Activated CD4-positive, alpha-beta T cell treated with anti-CD3 and anti-CD28 coated beads for 36 hours (primary cell): Measurements from ENCODE around the gene CRISPLD2. TPM values are rescaled to one million over a fixed set of nuclear protein-coding genes. Genes with fewer than 3 reads are reported as not detected.

ENCODE experiments used
- ATAC-seq: fragments of 200-7000 bp; cut with Tn5 transposase; one replicate; pipeline ENCODE4 v1.10.0; 2021; ENCODE audit warnings: mild to moderate bottlenecking, moderate library complexity
- CTCF ChIA-PET: fragments of 350-600 bp; sonication (Branson Sonifier 250); formaldehyde crosslinking; loops from one replicate; lab custom pipeline; 2021; ENCODE audit warnings: antibody characterized with exemption; lab: Charles Lee
- POLR2A ChIA-PET: fragments of 350-600 bp; sonication (Branson Sonifier 250); formaldehyde crosslinking; loops from one replicate; lab custom pipeline; 2021; ENCODE audit warnings: antibody characterized with exemption, inconsistent platforms; lab: Charles Lee
- DNase-seq: peaks from one replicate; pipeline ENCODE4 v3.0.0-alpha.2; 2020
- H3K27ac Mint-ChIP-seq: one replicate; pipeline ENCODE4 v1.8.0; 2021; ENCODE audit warnings: mixed read lengths
- H3K27me3 Mint-ChIP-seq: one replicate; pipeline ENCODE4 v1.8.0; 2021; ENCODE audit warnings: mixed read lengths
- H3K36me3 Mint-ChIP-seq: one replicate; pipeline ENCODE4 v1.8.0; 2021; ENCODE audit warnings: low read depth, mixed read lengths
- H3K4me1 Mint-ChIP-seq: one replicate; pipeline ENCODE4 v1.8.0; 2021; ENCODE audit warnings: mixed read lengths
- H3K4me3 Mint-ChIP-seq: one replicate; pipeline ENCODE4 v1.8.0; 2021; ENCODE audit warnings: mild to moderate bottlenecking, moderate library complexity, mixed read lengths
- H3K9me3 Mint-ChIP-seq: one replicate; pipeline ENCODE4 v1.8.0; 2021; ENCODE audit warnings: low read depth, mixed read lengths
- intact Hi-C, 2 experiments: fragments of 100-400 bp; cut with DNase I in 1 of 2; cut with micrococcal nuclease in 1 of 2; formaldehyde crosslinking; loops; one replicate each; pipeline versions ENCODE4 v1.14.2 to v1.15.1; 2022 to 2024; cut with DNase I, micrococcal nuclease
- total RNA-seq, 2 experiments: library from RNA; stranded (reverse); gene quantifications; one replicate each; pipeline ENCODE4 v1.2.3, GENCODE V29; 2021

The CRISPLD2 gene
- total RNA-seq, 2 experiments from 2014 or later: 0.05 to 0.11 TPM

DNA sequence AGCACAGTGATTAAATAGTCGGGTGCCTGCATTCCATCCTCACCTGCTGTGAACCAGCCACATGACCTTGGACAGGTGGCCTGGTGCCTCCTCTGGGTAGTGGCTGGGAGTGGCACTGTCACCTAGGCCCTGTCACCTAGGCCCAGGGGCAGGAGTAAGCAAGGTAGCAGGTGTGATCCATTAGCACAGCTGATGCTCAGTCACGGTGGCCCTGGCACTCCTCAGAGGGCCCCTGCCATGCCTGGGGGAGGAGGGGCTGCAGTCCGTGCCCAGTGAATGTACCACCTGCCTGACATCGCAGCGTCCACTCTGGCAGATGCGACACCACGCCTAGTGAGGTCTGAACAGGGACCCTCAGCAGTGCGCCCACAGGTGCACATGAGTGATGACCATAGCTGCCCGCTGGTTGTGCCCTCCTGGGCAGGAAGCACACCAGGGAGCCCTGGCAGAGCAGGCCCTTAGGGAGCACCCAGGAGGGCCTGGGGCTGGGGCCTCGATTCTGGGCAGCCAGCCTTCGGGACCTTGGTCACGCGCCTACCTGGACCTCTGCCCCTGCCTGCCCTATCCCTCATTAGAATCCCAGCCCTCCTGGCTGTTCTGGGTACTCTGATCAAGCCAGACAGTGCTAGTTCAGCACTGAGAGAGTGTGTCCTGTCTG is 33.1 kb upstream of the CRISPLD2 start:
- H3K27me3 Mint-ChIP-seq: no peaks in the 10 kb centered on the region
- no peaks in the 10 kb centered on the region for H3K4me1 Mint-ChIP-seq
- POLR2A ChIA-PET: no interaction called here
- H3K4me3 Mint-ChIP-seq: no peak overlapping the region
- no peak overlapping the region for H3K27ac Mint-ChIP-seq
- no peaks in the 10 kb centered on the region for H3K36me3 Mint-ChIP-seq
- intact Hi-C loops: no loop called here
- no peaks in the 10 kb centered on the region for H3K9me3 Mint-ChIP-seq
- DNase-seq (no peak), ATAC-seq (no peak)
- CTCF ChIA-PET: interaction anchor here (0.7 to 1.1 kb wide), 2 partner anchors 18 to 166 kb away, joined by 3 read pairs; no protein-coding TSS in a partner anchor

GRCh38 chr16:84787263-84787622 is 32.5 kb upstream of the CRISPLD2 start:
- H3K27me3 Mint-ChIP-seq: no peaks in the 10 kb centered on the region
- ChIA-PET CTCF (no interaction called here), POLR2A (no interaction called here)
- ATAC-seq: no peak
- H3K9me3 Mint-ChIP-seq: no peaks in the 10 kb centered on the region
- no peak overlapping the region for H3K4me3 Mint-ChIP-seq
- no peak overlapping the region for H3K27ac Mint-ChIP-seq
- DNase-seq: no peak
- H3K4me1 Mint-ChIP-seq: no peaks in the 10 kb centered on the region
- no peaks in the 10 kb centered on the region for H3K36me3 Mint-ChIP-seq
- intact Hi-C loops: no loop called here

DNA sequence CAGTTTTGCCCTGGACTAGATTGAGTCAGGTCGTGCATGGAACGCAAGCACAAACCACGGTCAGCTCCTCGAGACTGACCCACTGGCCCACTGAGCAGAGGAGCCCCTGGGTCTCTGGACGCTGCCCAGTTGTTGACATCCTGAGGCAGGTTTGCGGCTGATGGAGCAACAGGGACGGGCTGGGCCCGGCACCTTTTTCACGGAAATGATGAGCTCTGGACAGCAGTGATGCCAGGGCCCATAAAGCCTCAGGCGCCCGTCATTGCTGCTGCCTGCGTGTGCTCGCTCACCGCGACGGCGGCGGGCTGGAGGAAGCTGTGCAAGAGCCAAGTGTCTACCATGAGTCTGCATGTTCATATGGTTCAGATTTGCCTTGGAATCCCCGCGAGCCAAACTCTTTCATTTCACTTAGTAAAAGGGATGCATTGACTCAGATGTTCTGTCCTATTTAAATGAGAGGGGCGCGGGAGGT is 30.8 kb upstream of the CRISPLD2 start:
- ChIA-PET CTCF (interaction anchor here (0.8 kb wide), 1 partner anchor 16 kb away, joined by 3 read pairs; no protein-coding TSS in a partner anchor), POLR2A (no interaction called here)
- intact Hi-C loops: no loop called here
- ATAC-seq (no peak), DNase-seq (no peak)
- H3K4me1 Mint-ChIP-seq: no peaks in the 10 kb centered on the region
- no peaks in the 10 kb centered on the region for H3K27me3 Mint-ChIP-seq
- H3K36me3 Mint-ChIP-seq: no peaks in the 10 kb centered on the region
- H3K4me3 Mint-ChIP-seq: no peak overlapping the region
- no peaks in the 10 kb centered on the region for H3K9me3 Mint-ChIP-seq
- no peak overlapping the region for H3K27ac Mint-ChIP-seq

GRCh38 chr16:84789431-84789830 is 30.4 kb upstream of the CRISPLD2 start:
- no peak for ATAC-seq

GRCh38 chr16:84790301-84790700 is 29.5 kb upstream of the CRISPLD2 start:
- intact Hi-C loops: no loop called here
- H3K27me3 Mint-ChIP-seq: no peaks in the 10 kb centered on the region
- no peak overlapping the region for H3K4me3 Mint-ChIP-seq
- no peak overlapping the region for H3K27ac Mint-ChIP-seq
- DNase-seq (no peak), ATAC-seq (no peak)
- no peaks in the 10 kb centered on the region for H3K9me3 Mint-ChIP-seq
- ChIA-PET POLR2A (no interaction called here), CTCF (no interaction called here)
- no peaks in the 10 kb centered on the region for H3K4me1 Mint-ChIP-seq
- no peaks in the 10 kb centered on the region for H3K36me3 Mint-ChIP-seq

More at GRCh38 chr16:84789431-84789830, 30.4 kb upstream of the CRISPLD2 start:
- H3K27me3 Mint-ChIP-seq: no peaks in the 10 kb centered on the region
- H3K9me3 Mint-ChIP-seq: no peaks in the 10 kb centered on the region
- no peaks in the 10 kb centered on the region for H3K4me1 Mint-ChIP-seq
- H3K4me3 Mint-ChIP-seq: no peak overlapping the region
- H3K27ac Mint-ChIP-seq: no peak overlapping the region
- no peaks in the 10 kb centered on the region for H3K36me3 Mint-ChIP-seq
- DNase-seq: no peak
- intact Hi-C loops: no loop called here
- CTCF ChIA-PET: no interaction called here
- POLR2A ChIA-PET: no interaction called here

- intact Hi-C loops: no loop called here
- Mint-ChIP-seq H3K27me3 (no peaks in the 10 kb centered on the region), H3K27ac (no peak overlapping the region), H3K9me3 (no peaks in the 10 kb centered on the region), H3K4me3 (no peak overlapping the region), H3K4me1 (no peaks in the 10 kb centered on the region), H3K36me3 (no peaks in the 10 kb centered on the region)
- ChIA-PET POLR2A (no interaction called here), CTCF (no interaction called here)
- DNase-seq (no peak), ATAC-seq (no peak)
Measured at GRCh38 chr16:84791088-84791487, 28.7 kb upstream of the CRISPLD2 start.

DNA sequence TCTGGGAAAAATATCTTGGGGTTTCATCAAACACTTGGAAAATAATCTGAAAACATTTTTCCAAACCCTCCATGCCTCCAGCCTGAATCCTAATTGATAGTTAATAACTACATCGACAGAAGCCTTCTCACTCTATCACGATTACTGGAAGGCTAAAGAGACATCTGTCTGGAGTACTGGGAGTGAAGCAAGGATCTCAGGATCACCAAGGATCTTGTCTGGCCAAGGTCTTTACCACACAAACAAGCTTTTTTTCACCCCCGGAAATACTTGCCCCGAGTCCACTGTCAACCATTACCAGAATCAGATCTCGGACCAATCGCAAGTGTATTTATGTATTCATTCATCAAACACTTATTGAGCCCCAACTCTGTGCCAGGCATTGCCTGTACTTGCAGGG is 28.3 kb upstream of the CRISPLD2 start:
- ATAC-seq (no peak), DNase-seq (no peak)
- ChIA-PET POLR2A (no interaction called here), CTCF (interaction anchor here (1.5 kb wide), 1 partner anchor 11 kb away, joined by 4 read pairs; no protein-coding TSS in a partner anchor)
- Mint-ChIP-seq H3K36me3 (no peaks in the 10 kb centered on the region), H3K27me3 (no peaks in the 10 kb centered on the region), H3K27ac (no peak overlapping the region), H3K4me3 (no peak overlapping the region), H3K4me1 (no peaks in the 10 kb centered on the region), H3K9me3 (no peaks in the 10 kb centered on the region)
- intact Hi-C loops: no loop called here

GRCh38 chr16:84794186-84794585 is 25.6 kb upstream of the CRISPLD2 start:
- ChIA-PET CTCF (no interaction called here), POLR2A (no interaction called here)
- Mint-ChIP-seq H3K36me3 (no peaks in the 10 kb centered on the region), H3K27ac (no peak overlapping the region), H3K4me1 (no peaks in the 10 kb centered on the region), H3K4me3 (no peak overlapping the region), H3K27me3 (no peaks in the 10 kb centered on the region), H3K9me3 (no peaks in the 10 kb centered on the region)
- ATAC-seq (no peak), DNase-seq (no peak)
- intact Hi-C loops: no loop called here

- no peak overlapping the region for H3K27ac Mint-ChIP-seq
- no peak overlapping the region for H3K4me3 Mint-ChIP-seq
- ChIA-PET POLR2A (no interaction called here), CTCF (no interaction called here)
- no peaks in the 10 kb centered on the region for H3K9me3 Mint-ChIP-seq
- intact Hi-C loops: no loop called here
- H3K27me3 Mint-ChIP-seq: no peaks in the 10 kb centered on the region
- no peaks in the 10 kb centered on the region for H3K4me1 Mint-ChIP-seq
- no peak for ATAC-seq
- H3K36me3 Mint-ChIP-seq: no peaks in the 10 kb centered on the region
- no peak for DNase-seq
Measured at GRCh38 chr16:84794626-84795025, 25.2 kb upstream of the CRISPLD2 start.

- Mint-ChIP-seq H3K27me3 (no peaks in the 10 kb centered on the region), H3K36me3 (no peaks in the 10 kb centered on the region), H3K27ac (no peak overlapping the region), H3K4me1 (no peaks in the 10 kb centered on the region), H3K4me3 (no peak overlapping the region), H3K9me3 (no peaks in the 10 kb centered on the region)
- CTCF ChIA-PET: interaction anchor here (0.7 kb wide), 1 partner anchor 10 kb away, joined by 3 read pairs; no protein-coding TSS in a partner anchor
- DNase-seq (no peak), ATAC-seq (no peak)
- POLR2A ChIA-PET: no interaction called here
- intact Hi-C loops: no loop called here
Measured at GRCh38 chr16:84795329-84796053, 24.3 kb upstream of the CRISPLD2 start.

DNA sequence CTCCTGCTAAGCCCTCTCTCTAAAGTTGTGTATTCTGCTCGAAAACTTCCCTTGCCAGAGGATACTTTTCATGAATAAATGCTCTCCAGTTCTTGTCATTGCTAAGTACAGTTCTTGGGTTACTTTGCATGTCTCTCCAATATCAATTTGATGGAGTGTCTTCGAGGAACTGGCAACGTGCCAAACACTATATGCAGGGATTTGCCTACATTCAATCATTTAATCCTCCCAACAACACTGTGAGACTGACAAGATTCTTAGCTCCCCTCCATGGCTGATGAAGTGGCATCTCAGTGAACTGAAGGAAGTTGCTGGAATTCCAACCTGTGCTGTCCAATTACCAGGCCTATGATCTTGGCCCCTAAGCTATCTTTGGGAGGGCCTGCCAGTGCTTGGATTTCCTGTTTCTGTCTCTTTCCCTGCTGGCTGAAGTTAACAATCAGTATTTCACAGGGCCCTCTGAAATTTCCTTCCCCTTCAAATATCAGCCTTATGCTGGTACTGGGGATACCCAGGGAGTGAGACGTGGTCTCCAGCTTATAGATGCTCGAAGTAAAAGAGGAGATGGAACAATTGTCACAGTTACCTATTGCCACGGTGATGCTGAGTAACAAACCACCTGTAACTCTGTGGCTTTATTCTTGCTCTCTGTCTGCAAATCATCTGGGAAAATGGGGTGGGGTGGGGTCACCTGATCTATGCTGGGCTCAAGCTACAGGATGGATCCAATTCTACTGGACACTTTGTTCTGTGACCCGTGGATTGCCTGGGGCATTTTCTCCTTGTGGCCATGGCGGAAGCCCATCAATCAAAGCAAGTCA is 19.4 kb upstream of the CRISPLD2 start:
- intact Hi-C loops: no loop called here
- no peak overlapping the region for H3K4me3 Mint-ChIP-seq
- peaks cover 2% of the 10 kb centered on the region for H3K9me3 Mint-ChIP-seq
- no peaks in the 10 kb centered on the region for H3K36me3 Mint-ChIP-seq
- H3K27me3 Mint-ChIP-seq: peaks cover 2% of the 10 kb centered on the region
- no peak overlapping the region for H3K27ac Mint-ChIP-seq
- ATAC-seq (no peak), DNase-seq (no peak)
- no peaks in the 10 kb centered on the region for H3K4me1 Mint-ChIP-seq
- POLR2A ChIA-PET: no interaction called here
- CTCF ChIA-PET: no interaction called here
